Mammary epithelial cell (primary cell): ENCODE measurements around the gene GPR84.
"Not testable (repeated sequence)": the region's sequence is repeated elsewhere in the genome, so short reads cannot be mapped to it uniquely, and the experiment has no call there.

Experiments
- CTCF ChIP-seq, 2 donors: IDR thresholded peaks in 1 of 2; conservative IDR thresholded peaks in 1 of 2; 2 replicates each; pipeline ENCODE4 v1.5.1; 2011 to 2012; ENCODE audit warnings: inconsistent platforms in 2 of 2, low read length in 2 of 2, mild to moderate bottlenecking in 2 of 2, control low read depth in 1 of 2, low read depth in 1 of 2; ENCODE audit not compliant: insufficient read depth in 1 of 2; ENCODE audit errors: extremely low read depth in 1 of 2
- EZH2 ChIP-seq: IDR thresholded peaks from 2 replicates; pipeline ENCODE4 v1.6.1; 2012; ENCODE audit warnings: low read length, inconsistent platforms, borderline replicate concordance

- not testable (repeated sequence) for TF ChIP-seq CTCF (conservative IDR thresholded peaks at IDR 0.05 in 1 of 2, IDR thresholded peaks at IDR 0.05 in 1 of 2; ENCODE audit: extremely low read depth in 1 of 2, insufficient read depth in 1 of 2, low read depth in 1 of 2, low read length in 2 of 2); EZH2
These were observed 38.7 kb downstream of the GPR84 start for GRCh38 chr12:54325442-54326109.
